KMS-11 (cell line): Measurements from ENCODE around the gene FAM135A.

Experiments
- H2AFZ ChIP-seq: fragments of 200-600 bp; sonication (generic); 2 replicates; pipeline ENCODE4 v1.6.1; 2016; ENCODE audit warnings: antibody characterized with exemption, mixed run types, low read depth
- H3K27ac ChIP-seq: fragments of 200-600 bp; sonication (generic); 2 replicates; pipeline ENCODE4 v1.6.1; 2016; ENCODE audit warnings: mild to moderate bottlenecking, mixed run types
- H3K27me3 ChIP-seq: fragments of 200-600 bp; sonication (generic); 2 replicates; pipeline ENCODE4 v1.6.1; 2017; ENCODE audit warnings: mild to moderate bottlenecking, low read depth, mixed run types, moderate library complexity; ENCODE audit not compliant: insufficient read depth
- H3K36me3 ChIP-seq: fragments of 200-600 bp; sonication (generic); 2 replicates; pipeline ENCODE4 v1.6.1; 2017; ENCODE audit warnings: mild to moderate bottlenecking, mixed run types; ENCODE audit not compliant: insufficient read depth
- H3K4me1 ChIP-seq: fragments of 200-600 bp; sonication (generic); 2 replicates; pipeline ENCODE4 v1.6.1; 2016; ENCODE audit warnings: mild to moderate bottlenecking, low read depth, mixed run types; ENCODE audit not compliant: poor library complexity, severe bottlenecking
- H3K4me2 ChIP-seq: fragments of 200-600 bp; sonication (generic); 2 replicates; pipeline ENCODE4 v1.7.0; 2016; ENCODE audit warnings: mild to moderate bottlenecking, mixed run types
- H3K4me3 ChIP-seq: fragments of 200-600 bp; sonication (generic); IDR thresholded peaks from 2 replicates; pipeline ENCODE4 v1.6.1; 2017; ENCODE audit warnings: low read depth, low read length, mixed read lengths; ENCODE audit not compliant: insufficient read depth
- H3K79me2 ChIP-seq: fragments of 200-600 bp; sonication (generic); 2 replicates; pipeline ENCODE4 v1.6.1; 2016; ENCODE audit warnings: low read depth, mixed run types; ENCODE audit not compliant: insufficient read depth
- H3K9ac ChIP-seq: fragments of 200-600 bp; sonication (generic); 2 replicates; pipeline ENCODE4 v1.6.1; 2016; ENCODE audit warnings: mild to moderate bottlenecking, mixed run types
- H4K20me1 ChIP-seq: fragments of 200-600 bp; sonication (generic); 2 replicates; pipeline ENCODE4 v1.6.1; 2016; ENCODE audit warnings: mild to moderate bottlenecking, mixed run types; ENCODE audit not compliant: insufficient read depth
- TF ChIP-seq, protein P1 (sequence below): fragments of 200-600 bp; sonication (generic); conservative IDR thresholded peaks from 2 replicates; pipeline ENCODE4 v1.6.1; 2017; ENCODE audit warnings: low read depth, mild to moderate bottlenecking, antibody characterized with exemption, low read length, moderate library complexity, mixed read lengths

FAM135A gene

DNA sequence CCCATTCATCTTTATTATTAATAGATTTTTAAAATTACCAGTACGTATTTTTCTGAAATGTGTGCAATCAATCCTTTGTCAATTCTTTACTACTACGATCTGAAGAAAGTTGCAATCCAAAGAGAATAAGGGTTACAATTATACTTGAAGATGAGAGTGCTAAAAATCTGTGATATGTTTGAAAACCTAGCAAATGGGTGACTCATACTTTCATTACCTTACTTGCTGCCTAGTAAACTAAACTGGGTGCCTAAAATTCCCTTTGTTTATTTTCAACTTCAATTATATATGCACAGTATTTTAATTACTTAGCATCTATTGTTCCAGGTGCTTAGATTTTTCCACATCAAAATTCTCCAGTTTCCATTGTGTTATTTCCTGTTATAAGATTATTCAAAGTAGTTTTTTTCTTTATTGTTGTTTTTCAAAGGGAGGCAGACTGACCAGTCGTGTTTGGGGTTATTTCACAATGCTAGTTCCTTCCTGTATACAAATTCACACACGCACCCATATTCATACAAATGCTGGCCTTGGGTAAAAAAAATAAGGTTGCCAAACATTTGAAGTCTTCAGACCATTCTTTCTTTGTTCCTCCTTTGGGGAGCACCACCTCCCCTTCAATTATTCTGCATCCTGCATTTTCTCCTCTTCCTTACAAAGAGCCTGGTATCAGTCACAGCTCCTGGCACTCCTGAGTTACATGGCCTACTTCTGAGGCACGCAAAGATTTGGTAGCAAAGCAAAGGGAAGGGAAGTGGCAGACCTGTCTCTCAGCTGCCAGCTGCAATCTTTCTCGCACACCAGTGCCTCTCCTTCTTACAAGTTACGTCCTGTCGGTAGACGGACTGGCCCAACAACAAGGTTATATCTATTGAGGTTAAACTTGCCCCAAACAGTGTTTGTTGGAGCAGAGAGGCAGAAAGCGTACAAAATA, 16.2 kb upstream of the FAM135A start:
- Histone ChIP-seq H4K20me1 (no peaks in the 10 kb centered on the region), H3K4me1 (no peaks in the 10 kb centered on the region), H2AFZ (no peak overlapping the region), H3K27me3 (no peaks in the 10 kb centered on the region), H3K4me2 (no peak overlapping the region), H3K36me3 (no peaks in the 10 kb centered on the region), H3K9ac (no peak overlapping the region), H3K79me2 (no peaks in the 10 kb centered on the region), H3K27ac (no peak overlapping the region), H3K4me3 (no peak overlapping the region)
- TF ChIP-seq, protein P1, sequence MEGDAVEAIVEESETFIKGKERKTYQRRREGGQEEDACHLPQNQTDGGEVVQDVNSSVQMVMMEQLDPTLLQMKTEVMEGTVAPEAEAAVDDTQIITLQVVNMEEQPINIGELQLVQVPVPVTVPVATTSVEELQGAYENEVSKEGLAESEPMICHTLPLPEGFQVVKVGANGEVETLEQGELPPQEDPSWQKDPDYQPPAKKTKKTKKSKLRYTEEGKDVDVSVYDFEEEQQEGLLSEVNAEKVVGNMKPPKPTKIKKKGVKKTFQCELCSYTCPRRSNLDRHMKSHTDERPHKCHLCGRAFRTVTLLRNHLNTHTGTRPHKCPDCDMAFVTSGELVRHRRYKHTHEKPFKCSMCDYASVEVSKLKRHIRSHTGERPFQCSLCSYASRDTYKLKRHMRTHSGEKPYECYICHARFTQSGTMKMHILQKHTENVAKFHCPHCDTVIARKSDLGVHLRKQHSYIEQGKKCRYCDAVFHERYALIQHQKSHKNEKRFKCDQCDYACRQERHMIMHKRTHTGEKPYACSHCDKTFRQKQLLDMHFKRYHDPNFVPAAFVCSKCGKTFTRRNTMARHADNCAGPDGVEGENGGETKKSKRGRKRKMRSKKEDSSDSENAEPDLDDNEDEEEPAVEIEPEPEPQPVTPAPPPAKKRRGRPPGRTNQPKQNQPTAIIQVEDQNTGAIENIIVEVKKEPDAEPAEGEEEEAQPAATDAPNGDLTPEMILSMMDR: no peak

DNA sequence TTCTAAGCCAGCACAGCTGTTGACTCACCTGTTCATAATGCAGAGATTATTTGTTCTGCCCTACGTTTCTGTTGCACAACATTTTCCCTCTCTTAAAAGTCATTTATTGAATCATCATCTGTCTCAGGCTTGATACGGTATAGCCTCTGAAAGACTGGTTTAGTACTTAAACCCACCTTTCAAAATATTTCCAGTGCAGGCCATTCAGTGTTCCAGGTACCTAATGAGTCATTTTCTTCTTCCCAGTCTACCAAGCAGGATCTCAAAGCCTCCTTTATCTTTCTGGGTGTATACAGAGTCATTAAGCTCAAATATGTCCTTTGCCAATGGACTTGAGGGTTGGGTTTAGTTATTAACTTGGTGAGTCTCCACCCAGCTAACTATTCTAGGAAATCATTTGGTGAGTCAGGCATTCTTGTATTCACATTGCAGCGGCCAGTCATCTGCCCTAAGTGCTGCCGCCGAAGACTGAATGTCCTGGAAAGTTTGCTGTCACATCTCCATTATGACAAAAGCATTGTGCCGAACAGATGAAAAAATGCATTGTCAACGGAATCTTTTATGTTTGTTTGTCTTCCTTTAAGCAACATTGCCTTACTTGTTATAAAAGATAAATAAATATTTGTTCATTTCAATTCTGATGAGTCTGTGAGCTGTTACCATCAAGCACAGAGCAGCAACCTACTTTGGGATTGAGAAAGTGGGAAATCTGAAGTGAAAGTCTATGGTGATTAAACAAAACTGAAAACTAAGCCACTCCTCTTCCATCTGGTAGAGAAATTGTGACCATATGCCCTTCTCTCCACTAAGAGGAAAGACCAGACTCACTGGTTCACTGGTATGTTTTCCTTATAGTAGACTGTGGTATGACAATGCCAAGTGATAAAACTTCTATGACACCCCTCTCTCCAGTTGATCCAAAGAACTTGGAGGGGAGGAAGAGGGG, 14.3 kb upstream of the FAM135A start:
- Histone ChIP-seq H3K36me3 (no peaks in the 10 kb centered on the region), H3K27me3 (no peaks in the 10 kb centered on the region), H3K4me1 (no peaks in the 10 kb centered on the region), H3K79me2 (no peaks in the 10 kb centered on the region), H3K4me2 (no peak overlapping the region), H3K4me3 (no peak overlapping the region), H2AFZ (no peak overlapping the region), H4K20me1 (no peaks in the 10 kb centered on the region), H3K9ac (no peak overlapping the region), H3K27ac (no peak overlapping the region)
- TF ChIP-seq, protein P1: no peak

DNA sequence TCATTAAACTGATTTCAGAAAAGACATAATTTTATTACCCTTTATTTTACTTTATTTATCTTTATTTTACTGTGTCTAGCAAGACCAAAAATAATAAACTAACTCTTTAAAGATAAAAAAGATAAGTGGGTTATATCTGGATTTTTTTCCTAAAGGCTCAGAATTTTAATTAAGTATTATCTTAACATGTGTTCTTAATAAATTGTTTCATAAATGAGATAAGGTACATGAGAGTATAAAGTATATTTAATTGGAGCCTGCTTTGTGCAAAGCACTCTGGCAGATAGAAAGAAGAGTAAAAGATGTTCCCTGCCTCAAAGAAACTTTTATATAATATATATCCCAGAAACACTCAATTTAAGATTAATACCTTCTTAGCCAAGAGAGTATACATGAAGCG, 8.7 kb upstream of the FAM135A start:
- Histone ChIP-seq H3K9ac (no peak overlapping the region), H3K36me3 (no peaks in the 10 kb centered on the region), H3K27ac (no peak overlapping the region), H4K20me1 (no peaks in the 10 kb centered on the region), H3K4me1 (no peaks in the 10 kb centered on the region), H3K4me2 (no peak overlapping the region), H2AFZ (no peak overlapping the region), H3K79me2 (no peaks in the 10 kb centered on the region), H3K27me3 (no peaks in the 10 kb centered on the region), H3K4me3 (no peak overlapping the region)
- TF ChIP-seq, protein P1: no peak

DNA sequence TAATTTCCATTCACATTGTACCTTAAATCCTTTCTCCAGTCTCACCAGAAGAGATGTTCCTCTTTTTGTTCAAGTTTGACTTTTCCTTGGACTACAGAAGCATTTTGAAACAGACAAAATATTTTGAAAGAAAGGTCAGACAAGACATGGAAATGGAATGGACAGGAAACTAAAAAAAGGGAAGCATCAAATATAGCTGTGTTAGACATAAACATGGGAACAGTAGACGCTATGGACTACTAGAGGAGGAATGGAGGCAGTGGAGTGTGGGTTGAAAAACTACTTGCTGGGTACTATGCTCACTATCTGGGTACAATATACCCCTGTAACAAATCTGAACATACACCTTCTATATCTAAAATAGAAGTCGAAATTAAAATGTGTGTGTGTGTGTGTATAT, 4.1 kb upstream of the FAM135A start:
- H3K9ac ChIP-seq: no peak overlapping the region
- no peaks in the 10 kb centered on the region for H3K36me3 ChIP-seq
- no peak overlapping the region for H3K27ac ChIP-seq
- no peak overlapping the region for H2AFZ ChIP-seq
- H3K4me1 ChIP-seq: no peaks in the 10 kb centered on the region
- H3K4me3 ChIP-seq: no peak overlapping the region
- peaks cover under 1% of the 10 kb centered on the region; the same call in 1 of the 2 replicates for H3K79me2 ChIP-seq
- no peak overlapping the region for H3K4me2 ChIP-seq
- H4K20me1 ChIP-seq: no peaks in the 10 kb centered on the region
- TF ChIP-seq, protein P1: no peak
- no peaks in the 10 kb centered on the region for H3K27me3 ChIP-seq
